Measurements from ENCODE around the gene ITGB6.

ITGB6 gene

GRCh38 chr2:160209516-160209856 is 9.4 kb upstream of the ITGB6 start:
- H3K4me3 ChIP-seq (ENCODE audit: low read depth, low read length), result no peak overlapping the region
- TF ChIP-seq, protein P1, sequence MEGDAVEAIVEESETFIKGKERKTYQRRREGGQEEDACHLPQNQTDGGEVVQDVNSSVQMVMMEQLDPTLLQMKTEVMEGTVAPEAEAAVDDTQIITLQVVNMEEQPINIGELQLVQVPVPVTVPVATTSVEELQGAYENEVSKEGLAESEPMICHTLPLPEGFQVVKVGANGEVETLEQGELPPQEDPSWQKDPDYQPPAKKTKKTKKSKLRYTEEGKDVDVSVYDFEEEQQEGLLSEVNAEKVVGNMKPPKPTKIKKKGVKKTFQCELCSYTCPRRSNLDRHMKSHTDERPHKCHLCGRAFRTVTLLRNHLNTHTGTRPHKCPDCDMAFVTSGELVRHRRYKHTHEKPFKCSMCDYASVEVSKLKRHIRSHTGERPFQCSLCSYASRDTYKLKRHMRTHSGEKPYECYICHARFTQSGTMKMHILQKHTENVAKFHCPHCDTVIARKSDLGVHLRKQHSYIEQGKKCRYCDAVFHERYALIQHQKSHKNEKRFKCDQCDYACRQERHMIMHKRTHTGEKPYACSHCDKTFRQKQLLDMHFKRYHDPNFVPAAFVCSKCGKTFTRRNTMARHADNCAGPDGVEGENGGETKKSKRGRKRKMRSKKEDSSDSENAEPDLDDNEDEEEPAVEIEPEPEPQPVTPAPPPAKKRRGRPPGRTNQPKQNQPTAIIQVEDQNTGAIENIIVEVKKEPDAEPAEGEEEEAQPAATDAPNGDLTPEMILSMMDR (IDR thresholded peaks at IDR 0.05; ENCODE audit: borderline replicate concordance, insufficient read depth, low read depth, low read length), result no peak

DNA sequence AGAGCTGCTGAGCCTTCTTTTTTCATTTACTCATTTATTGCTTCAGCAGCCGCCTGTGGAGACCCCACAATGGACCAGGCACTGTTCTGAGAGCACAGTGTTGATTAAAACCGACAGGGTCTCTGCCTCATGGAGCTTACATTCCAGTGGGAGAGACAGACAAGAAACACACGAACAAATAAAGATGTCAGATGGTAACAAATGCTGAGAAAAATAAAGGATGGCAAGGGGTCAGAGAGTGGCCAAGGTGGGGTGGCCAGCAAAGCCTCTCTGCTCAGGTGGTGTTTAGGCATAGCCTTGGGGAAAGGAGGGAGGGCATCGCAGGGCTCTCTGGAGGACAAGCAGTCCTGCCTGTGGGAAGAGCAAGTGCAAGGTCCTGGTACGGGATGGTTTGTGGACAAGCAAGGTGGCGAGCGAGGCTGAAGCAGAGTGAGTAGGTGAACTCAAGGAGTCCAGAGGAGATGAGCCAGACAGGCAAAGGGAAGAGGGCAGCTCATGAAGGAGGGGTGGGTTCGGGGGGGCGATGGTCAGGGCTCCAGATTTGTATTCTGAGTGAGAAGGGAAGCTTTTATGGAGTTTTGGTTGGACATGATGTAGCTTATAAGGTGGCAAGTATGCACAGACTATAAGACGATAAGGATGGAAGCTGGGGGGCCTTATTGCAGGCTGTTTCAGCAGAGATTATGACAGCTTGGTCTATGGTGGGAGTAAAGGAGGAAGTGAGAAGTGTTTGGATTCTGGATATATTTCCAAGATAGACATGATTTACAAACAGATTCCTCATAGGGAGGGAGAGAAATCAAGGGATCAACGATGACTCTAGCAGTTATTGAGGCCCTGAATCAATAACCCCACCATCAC is 8.8 kb upstream of the ITGB6 start:
- TF ChIP-seq, protein P1 (IDR thresholded peaks at IDR 0.05; ENCODE audit: borderline replicate concordance, insufficient read depth, low read depth, low read length), result no peak
- no peak overlapping the region for H3K4me3 ChIP-seq (ENCODE audit: low read depth, low read length)

- H3K4me3 ChIP-seq (ENCODE audit: low read depth, low read length), result no peak overlapping the region
- TF ChIP-seq, protein P1 (IDR thresholded peaks at IDR 0.05; ENCODE audit: borderline replicate concordance, insufficient read depth, low read depth, low read length), result no peak
Observed at GRCh38 chr2:160207804-160208654, 8.0 kb upstream of the ITGB6 start.

GRCh38 chr2:160207271-160207670 is 7.2 kb upstream of the ITGB6 start:
- TF ChIP-seq, protein P1 (IDR thresholded peaks at IDR 0.05; ENCODE audit: borderline replicate concordance, insufficient read depth, low read depth, low read length), result no peak
- no peak overlapping the region for H3K4me3 ChIP-seq (ENCODE audit: low read depth, low read length)

DNA sequence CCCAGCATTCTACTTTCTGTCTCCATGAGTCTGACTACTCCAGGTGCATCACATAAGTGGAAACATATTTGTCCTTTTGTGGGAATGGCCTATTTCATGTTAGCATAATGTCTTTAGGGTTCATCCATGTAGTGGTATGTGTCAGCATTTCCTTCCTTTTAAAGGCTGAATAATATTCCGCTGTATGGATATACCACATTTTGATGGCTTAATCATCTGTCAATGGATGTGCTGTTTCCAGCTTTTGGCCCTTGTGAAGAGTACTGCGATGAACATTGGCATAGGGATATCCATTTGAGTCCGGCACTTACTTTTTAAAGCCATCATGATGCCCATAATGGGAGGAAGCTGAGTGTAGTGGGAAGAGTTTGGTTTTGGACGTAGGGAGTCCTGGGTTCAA is 6.4 kb upstream of the ITGB6 start:
- no peak overlapping the region for H3K4me3 ChIP-seq (ENCODE audit: low read depth, low read length)
- TF ChIP-seq, protein P1 (IDR thresholded peaks at IDR 0.05; ENCODE audit: borderline replicate concordance, insufficient read depth, low read depth, low read length), result no peak

DNA sequence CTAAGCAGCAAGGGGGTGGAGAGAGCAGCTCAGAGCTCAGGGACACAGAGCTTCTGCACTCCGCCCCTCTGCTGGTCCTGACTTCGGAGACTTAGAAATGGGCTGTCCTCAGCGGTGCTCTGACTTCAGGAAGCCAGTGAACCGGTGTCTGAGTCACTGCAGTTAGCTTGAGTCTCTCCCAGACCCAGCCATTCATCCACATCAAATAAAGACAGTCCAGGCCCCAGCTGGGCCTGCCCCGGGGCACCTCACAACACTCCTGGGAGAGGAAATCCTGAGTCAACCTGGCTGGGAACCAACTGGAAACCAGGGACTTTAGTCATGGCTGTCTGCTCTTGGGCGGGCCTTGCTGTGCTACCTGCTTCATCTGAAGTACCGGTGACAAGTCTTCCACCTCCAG is 5.4 kb upstream of the ITGB6 start:
- no peak overlapping the region for H3K4me3 ChIP-seq (ENCODE audit: low read depth, low read length)
- TF ChIP-seq, protein P1 (IDR thresholded peaks at IDR 0.05; ENCODE audit: borderline replicate concordance, insufficient read depth, low read depth, low read length), result no peak

All from GM12875 (cell line).